Measurements from ENCODE around the gene ZRANB3. TPM values are rescaled to one million over a fixed set of nuclear protein-coding genes. Genes with fewer than 3 reads are reported as not detected.

The ZRANB3 gene
- total RNA-seq, 1 experiment from 2014 or later, result 12.0 TPM

GRCh38 chr2:135203944-135204343, 327.1 kb downstream of the ZRANB3 start (continued):
- TF ChIP-seq, protein P1, sequence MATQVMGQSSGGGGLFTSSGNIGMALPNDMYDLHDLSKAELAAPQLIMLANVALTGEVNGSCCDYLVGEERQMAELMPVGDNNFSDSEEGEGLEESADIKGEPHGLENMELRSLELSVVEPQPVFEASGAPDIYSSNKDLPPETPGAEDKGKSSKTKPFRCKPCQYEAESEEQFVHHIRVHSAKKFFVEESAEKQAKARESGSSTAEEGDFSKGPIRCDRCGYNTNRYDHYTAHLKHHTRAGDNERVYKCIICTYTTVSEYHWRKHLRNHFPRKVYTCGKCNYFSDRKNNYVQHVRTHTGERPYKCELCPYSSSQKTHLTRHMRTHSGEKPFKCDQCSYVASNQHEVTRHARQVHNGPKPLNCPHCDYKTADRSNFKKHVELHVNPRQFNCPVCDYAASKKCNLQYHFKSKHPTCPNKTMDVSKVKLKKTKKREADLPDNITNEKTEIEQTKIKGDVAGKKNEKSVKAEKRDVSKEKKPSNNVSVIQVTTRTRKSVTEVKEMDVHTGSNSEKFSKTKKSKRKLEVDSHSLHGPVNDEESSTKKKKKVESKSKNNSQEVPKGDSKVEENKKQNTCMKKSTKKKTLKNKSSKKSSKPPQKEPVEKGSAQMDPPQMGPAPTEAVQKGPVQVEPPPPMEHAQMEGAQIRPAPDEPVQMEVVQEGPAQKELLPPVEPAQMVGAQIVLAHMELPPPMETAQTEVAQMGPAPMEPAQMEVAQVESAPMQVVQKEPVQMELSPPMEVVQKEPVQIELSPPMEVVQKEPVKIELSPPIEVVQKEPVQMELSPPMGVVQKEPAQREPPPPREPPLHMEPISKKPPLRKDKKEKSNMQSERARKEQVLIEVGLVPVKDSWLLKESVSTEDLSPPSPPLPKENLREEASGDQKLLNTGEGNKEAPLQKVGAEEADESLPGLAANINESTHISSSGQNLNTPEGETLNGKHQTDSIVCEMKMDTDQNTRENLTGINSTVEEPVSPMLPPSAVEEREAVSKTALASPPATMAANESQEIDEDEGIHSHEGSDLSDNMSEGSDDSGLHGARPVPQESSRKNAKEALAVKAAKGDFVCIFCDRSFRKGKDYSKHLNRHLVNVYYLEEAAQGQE (IDR thresholded peaks at IDR 0.05; ENCODE audit: low read depth), result no peak
- TF ChIP-seq RAD21 (IDR thresholded peaks at IDR 0.05; ENCODE audit: low read depth), result no peak
- TF ChIP-seq EGR1 (IDR thresholded peaks at IDR 0.05; ENCODE audit: low read depth), result no peak
- no peak for TF ChIP-seq JUND (IDR thresholded peaks at IDR 0.05)
- no peak for TF ChIP-seq ZNF274 (IDR thresholded peaks at IDR 0.05; ENCODE audit: low read depth, low read length)
- TF ChIP-seq POLR2A (IDR thresholded peaks at IDR 0.05; ENCODE audit: borderline replicate concordance, extremely low read depth, insufficient read depth, insufficient read length), result no peak
- TF ChIP-seq ZBTB33 (IDR thresholded peaks at IDR 0.05; ENCODE audit: extremely low read depth, insufficient replicate concordance, low read length), result no peak
- TF ChIP-seq, protein P2, sequence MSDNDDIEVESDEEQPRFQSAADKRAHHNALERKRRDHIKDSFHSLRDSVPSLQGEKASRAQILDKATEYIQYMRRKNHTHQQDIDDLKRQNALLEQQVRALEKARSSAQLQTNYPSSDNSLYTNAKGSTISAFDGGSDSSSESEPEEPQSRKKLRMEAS (IDR thresholded peaks at IDR 0.05), result no peak
- no peak for TF ChIP-seq ZFX (IDR thresholded peaks at IDR 0.05)
- no peak for TF ChIP-seq EZH2phosphoT487 (IDR thresholded peaks at IDR 0.05; ENCODE audit: borderline replicate concordance)
- no peak for TF ChIP-seq CBX3 (IDR thresholded peaks at IDR 0.05; ENCODE audit: low read depth)

All from HCT116 (cell line).